Left forelimb (tissue), 1 donor: ENCODE results near the gene PLEKHO2.

Source experiments
- DNase-seq: peaks from one replicate; pipeline ENCODE4 v3.0.0-alpha.2; 2018; ENCODE audit warnings: low spot score

Gene PLEKHO2

DNA sequence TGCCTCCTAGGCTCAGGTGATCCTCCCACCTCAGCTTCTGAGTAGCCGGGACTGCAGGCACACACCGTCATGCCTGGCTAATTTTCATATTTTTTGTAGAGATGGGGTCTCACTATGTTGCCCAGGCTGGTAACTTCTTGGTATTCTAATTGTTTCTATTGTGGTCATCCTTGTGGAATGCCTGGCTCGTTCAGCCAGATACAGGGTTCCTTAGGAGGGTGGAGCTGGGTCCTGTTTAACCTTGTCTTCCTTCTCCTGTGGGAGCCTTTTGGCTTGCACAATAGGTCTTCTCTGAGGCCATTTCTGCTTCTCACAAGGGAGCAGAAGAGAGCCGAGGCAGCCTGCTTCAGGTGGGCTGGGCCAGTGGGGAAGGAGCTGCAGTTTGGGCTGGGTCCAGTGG lies 15.7 kb downstream of the PLEKHO2 start:
- no peak for DNase-seq

DNA sequence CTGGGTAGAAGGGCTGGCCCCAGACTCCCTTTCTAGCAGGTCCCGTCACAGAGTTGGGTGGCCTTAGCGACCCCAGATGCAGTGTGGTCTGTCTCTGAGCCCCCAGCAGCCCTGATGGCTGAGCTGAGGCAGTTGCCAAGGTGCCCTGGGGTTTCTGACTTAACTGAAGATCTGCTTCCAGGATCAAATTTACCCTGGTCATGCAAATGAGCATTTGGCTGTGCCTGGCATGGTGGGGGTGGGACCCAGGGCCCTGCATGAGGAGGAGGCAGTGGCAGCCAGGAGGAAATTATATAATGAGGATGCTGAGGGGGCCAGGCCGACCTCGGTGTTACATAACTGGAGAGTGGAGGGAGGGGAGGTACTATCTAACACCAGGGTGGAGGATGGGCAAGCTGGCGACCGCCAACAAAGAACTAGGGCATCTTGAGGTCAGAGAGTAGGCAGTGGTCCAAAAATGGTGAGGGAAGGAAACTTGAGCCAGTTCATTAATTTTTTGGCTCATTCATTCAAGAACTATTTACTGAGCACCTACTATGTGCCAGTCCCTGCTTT lies 16.4 kb downstream of the PLEKHO2 start:
- DNase-seq, result no peak

DNA sequence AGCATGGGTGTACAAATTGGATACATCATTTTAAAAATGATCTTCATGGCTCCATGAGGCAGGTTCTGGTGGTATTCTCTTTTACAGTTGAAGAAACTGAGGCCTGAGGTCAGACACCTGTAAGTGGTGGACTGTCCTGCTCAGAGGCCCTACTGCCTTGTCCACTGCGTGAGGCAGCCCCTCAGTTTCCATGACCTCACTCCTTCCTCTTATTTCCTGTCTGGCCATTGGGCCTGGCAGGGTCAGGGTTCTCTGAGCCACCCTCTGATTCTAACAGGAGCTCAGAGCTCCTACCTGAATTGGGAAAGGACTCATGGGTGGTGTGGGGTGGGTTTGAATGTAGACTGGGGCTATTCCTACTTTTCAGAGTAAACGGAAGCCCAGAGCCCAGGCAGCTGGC lies 17.5 kb downstream of the PLEKHO2 start:
- DNase-seq, result no peak

DNA sequence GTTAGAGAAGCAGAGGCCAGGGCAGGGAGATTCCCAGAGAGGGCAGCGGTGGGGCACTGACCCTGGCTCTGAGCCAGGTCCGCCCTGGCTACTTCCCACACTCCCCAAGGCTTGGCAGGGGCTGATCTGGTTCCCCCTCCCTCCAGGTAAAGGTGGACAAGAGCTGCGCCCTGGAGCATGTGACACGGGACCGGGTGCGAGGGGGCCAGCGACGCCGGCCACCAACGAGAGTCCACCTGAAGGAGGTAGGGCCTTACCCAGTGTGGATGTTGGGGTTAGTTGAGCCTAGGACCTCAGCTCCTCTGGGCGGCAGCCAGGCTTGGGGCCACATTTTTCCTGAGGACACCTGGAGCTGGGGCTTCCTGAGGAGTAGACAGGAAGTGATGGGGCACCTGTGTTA lies 19.6 kb downstream of the PLEKHO2 start:
- DNase-seq, result no peak

DNA sequence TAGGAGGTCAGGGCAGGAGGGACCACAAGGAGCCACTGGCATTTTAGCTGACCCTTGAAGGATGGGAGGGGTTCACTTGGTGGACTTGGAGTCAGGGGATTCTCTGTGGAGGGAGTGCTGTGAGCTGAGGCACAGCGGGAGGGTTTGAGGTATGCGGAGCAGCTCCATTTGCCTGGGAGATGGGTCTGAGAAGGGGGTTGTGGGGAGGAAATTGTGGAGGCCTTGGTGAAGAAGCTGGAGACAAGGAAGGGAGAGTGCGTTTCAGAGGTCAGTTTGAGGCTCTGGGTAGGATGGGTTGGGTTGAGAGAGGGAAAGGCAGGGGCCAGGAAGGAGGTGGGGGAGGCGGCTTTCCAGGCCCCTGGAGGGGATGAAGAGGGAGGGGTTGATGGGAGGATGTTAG lies 20.2 kb downstream of the PLEKHO2 start:
- DNase-seq, result no peak

DNA sequence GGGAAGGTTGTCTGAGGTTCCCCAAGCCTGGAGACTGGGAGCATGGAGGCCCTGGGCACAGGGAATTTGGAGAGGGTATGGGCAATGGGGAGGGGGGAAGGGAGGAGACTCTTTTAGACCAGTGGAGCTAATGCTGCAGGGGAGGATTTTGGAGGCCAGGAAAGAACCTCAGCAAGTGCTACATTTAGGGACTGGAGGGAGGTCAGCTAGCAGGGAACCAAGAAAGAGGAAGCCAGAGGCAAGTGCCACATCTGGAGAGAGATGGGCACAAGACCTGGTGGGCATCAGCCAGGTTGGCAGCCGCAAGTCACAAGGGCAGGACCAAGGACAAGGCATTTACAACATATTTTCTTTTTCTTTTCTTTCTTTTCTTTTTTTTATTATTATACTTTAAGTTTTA lies 20.7 kb downstream of the PLEKHO2 start:
- DNase-seq, result no peak

DNA sequence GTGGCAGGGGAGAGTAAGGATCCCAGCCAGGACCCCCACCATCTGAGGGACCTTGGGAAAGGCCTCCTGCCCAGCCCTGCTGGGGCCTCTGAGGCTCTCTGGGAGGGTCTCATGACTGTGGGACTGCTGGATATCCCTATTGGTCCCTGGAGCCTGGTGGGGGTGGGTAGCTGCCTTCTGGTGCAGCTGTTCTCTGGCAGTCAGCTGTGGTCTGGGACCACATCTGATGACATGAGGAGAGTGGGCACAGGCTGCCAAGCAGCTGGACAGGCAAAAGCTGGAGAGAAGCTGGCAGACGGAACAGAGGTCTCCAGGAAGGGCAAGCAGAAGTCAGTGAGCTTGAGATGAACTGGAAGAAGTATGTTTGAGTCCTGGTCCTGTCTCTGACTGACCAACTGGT lies 22.4 kb downstream of the PLEKHO2 start:
- no peak for DNase-seq

DNA sequence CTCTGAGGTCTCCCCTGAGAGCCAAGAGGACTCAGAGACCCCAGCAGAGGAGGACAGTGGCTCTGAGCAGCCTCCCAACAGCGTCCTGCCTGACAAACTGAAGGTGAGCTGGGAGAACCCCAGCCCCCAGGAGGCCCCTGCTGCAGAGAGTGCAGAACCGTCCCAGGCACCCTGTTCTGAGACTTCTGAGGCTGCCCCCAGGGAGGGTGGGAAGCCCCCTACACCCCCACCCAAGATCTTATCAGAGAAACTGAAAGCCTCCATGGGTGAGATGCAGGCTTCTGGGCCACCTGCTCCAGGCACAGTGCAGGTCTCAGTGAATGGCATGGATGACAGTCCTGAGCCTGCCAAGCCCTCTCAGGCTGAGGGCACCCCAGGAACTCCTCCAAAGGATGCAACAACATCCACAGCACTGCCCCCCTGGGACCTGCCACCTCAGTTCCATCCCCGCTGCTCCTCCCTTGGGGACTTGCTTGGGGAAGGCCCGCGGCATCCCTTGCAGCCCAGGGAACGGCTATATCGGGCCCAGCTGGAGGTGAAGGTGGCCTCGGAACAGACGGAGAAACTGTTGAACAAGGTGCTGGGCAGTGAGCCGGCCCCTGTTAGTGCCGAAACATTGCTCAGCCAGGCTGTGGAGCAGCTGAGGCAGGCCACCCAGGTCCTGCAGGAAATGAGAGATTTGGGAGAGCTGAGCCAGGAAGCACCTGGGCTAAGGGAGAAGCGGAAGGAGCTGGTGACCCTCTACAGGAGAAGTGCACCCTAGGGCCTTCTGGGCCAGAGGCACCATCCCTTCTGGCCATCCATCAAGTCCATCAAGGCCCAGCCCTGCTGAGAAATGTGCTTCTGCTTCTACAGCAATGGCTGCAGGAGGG lies 23.6 kb downstream of the PLEKHO2 start:
- DNase-seq, result no peak

DNA sequence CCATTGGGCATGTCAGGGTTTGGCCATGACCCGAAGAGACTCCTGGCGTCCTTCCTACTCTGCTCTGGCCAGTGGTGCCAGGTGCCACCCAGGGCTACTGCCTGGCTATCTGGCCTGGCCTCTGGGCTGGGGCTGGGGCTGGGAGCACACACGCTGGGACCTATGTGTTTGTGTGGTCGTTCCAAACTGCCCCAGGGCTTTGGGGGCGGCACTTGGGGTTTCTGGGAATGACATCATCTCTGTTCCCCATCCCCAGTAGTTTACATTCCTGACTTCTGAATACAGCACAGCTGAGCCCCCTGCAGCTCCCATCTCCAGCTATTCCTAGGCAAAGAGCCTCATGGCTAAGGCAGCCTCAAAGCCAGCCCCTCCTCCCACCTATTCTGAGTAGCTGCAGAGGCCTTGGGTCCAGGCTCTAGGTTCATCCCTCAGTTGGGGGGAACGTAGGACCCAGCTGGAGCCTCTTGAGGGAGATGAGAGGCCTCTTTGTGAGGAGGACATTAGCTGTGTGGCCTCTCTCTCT lies 24.3 kb downstream of the PLEKHO2 start:
- no peak for DNase-seq

DNA sequence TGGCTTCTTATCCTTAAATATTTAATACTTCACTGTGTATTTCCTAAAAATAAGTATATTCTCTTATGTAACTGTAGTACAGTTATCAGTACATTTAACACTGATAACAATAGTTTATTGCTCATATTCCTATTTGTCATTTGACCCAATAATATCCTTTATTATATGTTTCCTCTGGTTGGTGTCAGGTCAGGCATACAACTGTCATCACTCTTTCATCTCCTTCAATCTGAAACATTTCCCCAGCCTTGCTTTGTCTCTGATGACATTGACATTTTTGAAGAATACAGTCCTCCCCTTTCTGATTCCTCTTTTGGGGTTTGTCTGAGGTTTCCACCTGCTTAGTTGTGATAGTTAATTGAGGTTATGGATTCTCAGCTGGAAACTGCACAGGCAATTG lies 27.8 kb downstream of the PLEKHO2 start:
- no peak for DNase-seq

DNA sequence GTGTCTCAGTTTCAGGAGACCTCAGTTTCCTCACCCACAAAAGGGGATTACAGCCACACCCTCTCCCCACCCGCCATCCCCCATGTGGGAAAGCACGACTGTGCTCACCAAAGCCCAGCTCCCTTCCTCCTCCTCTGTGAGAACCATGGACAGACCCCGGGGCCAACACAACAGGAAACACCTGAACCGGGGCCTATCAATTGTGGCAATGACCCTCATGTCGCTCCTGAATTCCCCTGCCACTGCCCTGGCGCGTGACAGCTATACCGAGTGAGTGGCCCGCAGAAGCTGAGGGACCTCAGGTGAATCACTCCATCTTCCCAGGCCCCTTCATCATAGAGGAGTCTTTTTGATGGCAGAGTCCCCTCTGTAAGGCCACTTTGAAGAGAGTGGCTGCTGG lies 28.6 kb downstream of the PLEKHO2 start:
- no peak for DNase-seq

DNA sequence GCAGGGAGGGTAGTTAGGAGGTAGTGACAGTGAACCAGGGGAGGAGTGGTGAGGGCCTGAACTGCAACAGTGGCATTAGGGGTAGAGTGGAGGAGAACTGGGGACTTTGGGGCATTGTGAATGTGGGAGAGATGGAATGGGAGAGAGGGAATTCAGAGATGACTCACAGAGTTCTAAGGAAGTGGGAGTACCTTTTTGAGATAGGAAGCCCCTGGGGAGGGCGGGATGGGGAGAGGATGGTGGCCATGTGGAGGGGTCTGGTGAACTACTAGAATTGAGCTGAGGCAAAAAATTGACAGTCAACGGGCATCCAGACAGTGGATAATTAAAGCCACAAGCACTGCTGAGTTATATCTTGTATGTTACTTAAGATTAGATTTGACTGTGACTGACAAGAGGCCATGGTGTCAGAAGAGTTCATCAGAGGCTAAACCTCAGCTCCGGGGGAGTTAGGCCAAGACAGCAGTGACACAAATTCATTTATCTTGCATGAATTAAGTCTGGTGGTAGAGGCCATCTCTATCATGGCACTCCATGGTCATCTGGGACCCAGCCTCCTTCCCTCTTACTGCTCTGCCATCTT lies 34.0 kb downstream of the PLEKHO2 start:
- no peak for DNase-seq

DNA sequence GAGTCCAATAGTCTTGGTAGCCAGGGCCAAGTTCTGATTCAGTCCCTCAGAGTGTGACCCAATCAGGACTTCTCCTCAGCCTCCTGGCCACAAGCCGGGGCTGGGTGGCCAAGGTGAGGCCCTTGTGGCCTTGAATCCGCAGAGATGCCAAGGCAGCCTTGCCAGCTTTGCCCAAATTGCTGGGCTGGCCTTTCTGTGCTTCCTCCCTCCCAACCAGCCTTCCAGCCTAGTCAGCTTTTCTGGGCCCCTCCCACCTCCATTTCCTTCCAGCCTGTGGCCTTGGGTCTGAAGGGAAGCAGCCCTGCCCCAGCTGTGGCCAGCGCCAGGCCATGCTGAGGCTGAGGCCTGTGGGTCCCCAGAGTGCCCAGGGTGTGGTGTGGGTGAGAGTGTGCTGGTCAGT lies 35.7 kb downstream of the PLEKHO2 start:
- no peak for DNase-seq

DNA sequence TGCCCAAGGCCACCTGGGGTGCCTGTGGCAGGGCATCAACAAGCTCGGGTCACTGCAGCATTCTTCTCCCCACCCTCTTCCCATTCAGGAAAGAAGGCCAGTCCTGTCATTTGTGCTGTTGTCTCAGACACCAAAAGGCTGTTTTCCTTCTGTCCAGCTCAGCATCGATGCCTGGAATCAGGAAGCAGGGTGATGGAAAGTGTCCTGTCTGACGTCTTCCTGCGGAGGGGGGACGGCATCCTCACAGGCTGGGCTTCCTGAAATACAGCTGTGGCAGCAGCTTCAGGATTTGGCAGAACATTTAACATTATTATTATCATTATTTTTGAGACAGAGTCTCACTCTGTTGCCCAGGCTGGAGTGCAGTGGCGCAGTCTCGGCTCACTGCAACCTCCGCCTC lies 37.0 kb downstream of the PLEKHO2 start:
- no peak for DNase-seq

DNA sequence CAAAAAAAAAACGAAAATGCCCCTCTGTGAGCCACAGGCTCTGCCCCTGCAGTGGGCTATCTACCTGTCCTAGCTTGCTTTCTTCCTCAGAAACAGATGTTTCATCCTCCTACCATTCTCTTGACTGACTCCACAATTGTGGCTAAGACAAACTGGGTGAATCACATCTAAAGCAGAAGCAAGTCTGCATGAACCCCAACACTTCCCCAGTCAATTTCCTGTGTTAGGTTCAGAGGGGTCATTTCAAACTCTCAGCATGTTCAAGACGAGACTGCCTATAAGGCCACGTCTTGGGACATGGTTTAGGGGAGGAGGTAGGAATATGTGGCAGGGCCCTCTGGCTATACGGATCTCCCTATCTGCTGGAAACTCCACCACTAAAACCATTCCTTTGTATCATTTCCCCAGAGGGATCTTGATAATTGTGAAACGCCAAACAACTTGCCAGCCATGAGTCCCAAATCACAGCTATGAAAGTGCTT lies 41.4 kb downstream of the PLEKHO2 start:
- no peak for DNase-seq

DNA sequence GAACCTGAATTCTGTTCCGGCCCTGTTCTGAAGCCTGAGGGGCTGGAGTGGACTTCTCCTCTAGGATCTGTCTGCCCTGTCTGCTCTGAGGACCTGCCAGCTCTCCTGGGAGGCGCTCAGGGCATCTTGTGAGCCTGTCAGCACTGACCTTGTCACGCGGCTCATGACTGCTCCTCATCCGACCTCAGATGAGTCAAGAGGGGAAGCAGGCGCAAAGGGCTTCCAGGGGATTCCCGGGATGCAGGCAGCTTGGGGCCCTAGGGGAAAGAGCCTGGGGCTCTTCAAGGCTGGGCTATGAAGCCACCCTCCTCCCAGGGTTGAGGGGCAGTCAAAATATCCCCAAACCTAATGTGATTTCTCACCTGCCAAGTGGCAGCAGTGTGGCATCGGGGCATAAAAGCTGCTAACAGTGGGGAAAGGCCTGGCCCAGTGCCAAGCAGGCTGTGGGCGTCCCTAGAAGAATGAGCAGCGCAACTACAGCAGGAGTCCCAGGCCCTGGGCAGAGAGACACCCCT lies 42.3 kb downstream of the PLEKHO2 start:
- DNase-seq, result no peak

DNA sequence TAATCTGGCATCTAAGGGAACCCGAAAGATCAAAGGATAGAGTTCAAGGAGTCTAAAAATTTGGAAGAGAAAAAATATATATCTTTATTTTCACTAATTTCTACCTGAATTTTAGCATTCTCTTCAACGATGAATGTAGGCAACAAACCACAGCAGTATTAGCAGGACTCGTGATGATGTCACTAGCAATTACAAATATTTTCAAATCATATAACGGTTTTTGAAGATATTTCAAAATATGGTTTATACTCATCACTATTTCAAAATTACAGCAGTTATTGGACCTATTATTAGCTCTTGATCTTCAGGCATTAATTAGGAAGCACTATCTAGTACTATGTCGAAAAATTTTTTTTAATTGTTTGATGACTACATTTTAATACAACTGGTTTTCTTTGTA lies 43.0 kb downstream of the PLEKHO2 start:
- no peak for DNase-seq

DNA sequence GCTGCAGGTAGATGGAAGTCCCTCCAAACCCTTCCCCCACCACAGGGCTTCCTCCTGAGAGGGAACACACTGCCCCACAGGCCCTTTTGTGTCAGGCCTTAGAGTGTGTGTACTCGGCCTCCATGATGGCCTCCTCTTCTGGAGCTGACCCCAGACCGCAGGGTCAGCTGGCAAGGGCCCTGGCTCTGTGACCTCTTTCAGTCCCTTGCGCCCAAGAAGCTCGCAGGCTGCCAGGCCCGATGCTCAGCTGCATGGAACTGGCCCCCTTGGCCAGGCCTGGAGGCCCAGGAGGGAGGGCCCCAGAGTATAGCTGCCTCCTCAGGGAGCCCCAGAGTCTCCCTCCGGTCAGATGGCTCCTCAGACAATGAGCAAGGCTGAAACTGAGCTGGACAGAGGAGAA lies 46.6 kb downstream of the PLEKHO2 start:
- DNase-seq, result no peak

DNA sequence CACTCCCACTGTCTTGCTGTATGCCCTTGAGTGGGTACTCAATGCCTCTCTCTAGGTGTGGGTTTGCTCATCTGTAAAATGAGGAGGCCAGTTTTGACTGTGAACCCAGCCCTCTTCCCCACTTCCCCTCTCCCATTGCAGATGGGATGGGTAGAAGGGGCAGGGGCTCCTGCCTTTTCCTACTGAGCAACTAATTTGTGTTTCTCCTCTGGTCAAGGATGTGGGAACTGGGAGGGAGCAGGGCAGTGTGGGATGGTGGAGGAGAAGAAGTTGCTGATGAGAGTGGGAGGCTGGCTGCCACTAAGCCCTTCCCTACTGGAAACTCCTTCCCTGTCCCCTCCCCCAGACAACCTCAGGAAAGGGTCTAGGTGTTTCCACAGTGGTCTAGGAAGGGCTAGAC lies 49.8 kb downstream of the PLEKHO2 start:
- no peak for DNase-seq

DNA sequence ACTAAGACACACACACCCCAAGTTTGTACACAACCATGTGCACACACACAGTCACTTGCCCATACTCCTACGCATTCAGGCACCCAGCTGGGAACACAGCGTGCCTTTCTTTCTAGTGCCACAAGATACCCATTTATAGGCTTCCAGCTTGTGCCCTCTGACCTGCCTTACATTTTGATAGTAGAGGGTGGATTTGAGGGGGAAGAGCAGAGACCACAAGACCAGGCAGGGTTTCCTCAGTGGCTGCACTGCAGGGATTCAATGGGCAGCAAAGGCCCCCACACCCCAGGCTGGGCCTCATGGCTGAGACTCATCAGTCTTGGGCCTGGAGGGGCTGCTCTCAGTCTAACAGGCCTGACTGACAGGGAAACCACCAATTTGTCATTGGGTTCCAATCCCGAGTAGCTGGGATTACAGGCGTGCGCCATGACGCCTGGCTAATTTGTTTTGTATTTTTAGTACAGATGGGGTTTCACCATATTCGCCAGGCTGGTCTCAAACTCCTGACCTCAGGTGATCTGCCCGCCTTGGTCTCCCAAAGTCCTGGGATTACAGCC lies 51.2 kb downstream of the PLEKHO2 start:
- DNase-seq, result no peak

DNA sequence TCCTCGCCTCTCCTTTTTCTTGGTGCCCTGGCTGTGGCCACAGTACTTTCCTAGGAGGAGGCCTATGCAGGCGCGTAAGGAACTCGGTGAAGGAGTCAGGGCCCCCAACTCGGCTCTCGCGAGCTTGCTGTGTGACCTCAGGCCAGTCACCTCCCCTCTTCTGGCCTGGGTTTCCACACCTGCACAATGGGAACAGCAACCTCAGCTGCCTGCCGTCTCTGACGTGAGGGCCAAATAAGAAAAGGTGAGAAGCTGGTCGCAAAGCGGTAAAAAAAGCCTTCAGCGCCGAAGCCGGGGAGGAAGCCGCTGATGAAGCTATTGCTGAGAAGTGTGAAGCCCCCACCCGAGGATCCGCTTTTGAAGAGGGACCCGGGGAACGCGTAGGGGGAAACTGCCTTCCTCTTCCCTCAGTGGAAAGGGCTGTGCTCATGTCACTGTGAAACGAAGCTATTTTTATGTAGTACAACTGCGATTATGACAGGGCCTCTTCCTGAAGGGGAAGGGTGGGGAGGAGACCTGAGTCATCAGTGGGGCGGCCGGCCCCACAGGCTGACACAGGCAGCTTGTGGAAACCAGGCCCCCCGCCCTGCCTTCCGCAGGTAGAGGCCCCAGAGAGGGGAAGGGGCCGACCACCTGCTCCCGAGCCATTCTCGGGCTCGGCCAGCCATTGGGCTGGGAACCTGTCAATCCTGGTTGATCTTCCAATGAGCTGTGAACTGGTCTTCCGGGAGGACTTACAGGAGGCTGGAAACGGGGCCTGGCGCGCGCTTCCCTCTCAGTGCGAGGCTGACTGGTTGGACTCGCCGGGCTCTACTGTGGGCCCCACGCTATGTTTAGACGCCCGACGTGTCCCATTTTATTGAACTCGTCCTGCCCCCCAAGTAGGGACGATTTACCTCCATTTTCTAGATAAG lies 52.0 kb downstream of the PLEKHO2 start:
- peak; percentile 96 for DNase-seq
